Neural crest cell (in vitro differentiated cells): Measurements from ENCODE around the gene MFSD1. TPM values are rescaled to one million over a fixed set of nuclear protein-coding genes. Genes with fewer than 3 reads are reported as not detected.

Source experiments
- DNase-seq: peaks from one replicate; pipeline ENCODE4 v3.0.0; 2021; ENCODE audit warnings: low read depth, mixed read lengths, low spot score
- H3K27ac Mint-ChIP-seq: one replicate; pipeline ENCODE4 v1.8.0; 2021; ENCODE audit warnings: mild to moderate bottlenecking, mixed read lengths; ENCODE audit not compliant: unreplicated experiment
- H3K27me3 Mint-ChIP-seq: 2 replicates; pipeline ENCODE4 v1.8.0; 2021; ENCODE audit warnings: low read depth, mild to moderate bottlenecking, mixed read lengths
- H3K36me3 Mint-ChIP-seq: 2 replicates; pipeline ENCODE4 v1.8.0; 2021; ENCODE audit warnings: low read depth, mild to moderate bottlenecking, mixed read lengths
- H3K4me1 Mint-ChIP-seq: 2 replicates; pipeline ENCODE4 v1.8.0; 2021; ENCODE audit warnings: mixed read lengths
- H3K4me3 Mint-ChIP-seq: one replicate; pipeline ENCODE4 v1.8.0; 2021; ENCODE audit warnings: mild to moderate bottlenecking, mixed read lengths
- H3K9me3 Mint-ChIP-seq: 2 replicates; pipeline ENCODE4 v1.8.0; 2021; ENCODE audit warnings: mixed read lengths
- total RNA-seq: library from RNA; stranded (reverse); gene quantifications from 2 replicates; pipeline ENCODE4 v1.2.1, GENCODE V29; 2021
- TF ChIP-seq, protein P1 (sequence below): fragments of 200-600 bp; sonication (generic); conservative IDR thresholded peaks from 2 replicates; pipeline ENCODE4 v1.5.0; 2021; ENCODE audit warnings: antibody characterized with exemption, mild to moderate bottlenecking

Gene MFSD1
- total RNA-seq, 1 donor from 2014 or later: 16.9 TPM

DNA sequence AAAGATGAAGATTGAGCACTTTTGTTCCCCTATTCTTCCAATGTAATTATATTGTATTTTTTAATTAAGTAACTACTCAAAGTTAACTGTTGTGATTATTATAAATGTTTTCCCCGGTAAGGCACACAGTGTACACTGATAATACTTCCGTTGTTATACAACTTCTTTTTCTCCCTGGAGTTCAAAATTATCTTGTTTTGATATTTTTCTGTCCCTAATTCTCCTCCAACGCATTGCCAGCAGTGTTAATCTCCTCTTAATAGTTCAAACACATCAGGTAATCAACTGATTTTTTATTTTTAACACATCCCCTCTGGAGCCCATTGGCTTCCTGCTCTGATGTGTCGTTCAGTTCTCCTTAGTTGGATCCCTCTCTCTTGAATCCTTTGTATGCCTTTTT lies 32.3 kb upstream of the MFSD1 start:
- H3K27ac Mint-ChIP-seq: no peak overlapping the region
- H3K36me3 Mint-ChIP-seq: no peaks in the 10 kb centered on the region
- H3K4me3 Mint-ChIP-seq: no peak overlapping the region
- no peaks in the 10 kb centered on the region for H3K27me3 Mint-ChIP-seq
- H3K9me3 Mint-ChIP-seq: no peaks in the 10 kb centered on the region
- DNase-seq: no peak
- TF ChIP-seq, protein P1, sequence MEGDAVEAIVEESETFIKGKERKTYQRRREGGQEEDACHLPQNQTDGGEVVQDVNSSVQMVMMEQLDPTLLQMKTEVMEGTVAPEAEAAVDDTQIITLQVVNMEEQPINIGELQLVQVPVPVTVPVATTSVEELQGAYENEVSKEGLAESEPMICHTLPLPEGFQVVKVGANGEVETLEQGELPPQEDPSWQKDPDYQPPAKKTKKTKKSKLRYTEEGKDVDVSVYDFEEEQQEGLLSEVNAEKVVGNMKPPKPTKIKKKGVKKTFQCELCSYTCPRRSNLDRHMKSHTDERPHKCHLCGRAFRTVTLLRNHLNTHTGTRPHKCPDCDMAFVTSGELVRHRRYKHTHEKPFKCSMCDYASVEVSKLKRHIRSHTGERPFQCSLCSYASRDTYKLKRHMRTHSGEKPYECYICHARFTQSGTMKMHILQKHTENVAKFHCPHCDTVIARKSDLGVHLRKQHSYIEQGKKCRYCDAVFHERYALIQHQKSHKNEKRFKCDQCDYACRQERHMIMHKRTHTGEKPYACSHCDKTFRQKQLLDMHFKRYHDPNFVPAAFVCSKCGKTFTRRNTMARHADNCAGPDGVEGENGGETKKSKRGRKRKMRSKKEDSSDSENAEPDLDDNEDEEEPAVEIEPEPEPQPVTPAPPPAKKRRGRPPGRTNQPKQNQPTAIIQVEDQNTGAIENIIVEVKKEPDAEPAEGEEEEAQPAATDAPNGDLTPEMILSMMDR: no peak
- peaks cover 13% of the 10 kb centered on the region for H3K4me1 Mint-ChIP-seq

DNA sequence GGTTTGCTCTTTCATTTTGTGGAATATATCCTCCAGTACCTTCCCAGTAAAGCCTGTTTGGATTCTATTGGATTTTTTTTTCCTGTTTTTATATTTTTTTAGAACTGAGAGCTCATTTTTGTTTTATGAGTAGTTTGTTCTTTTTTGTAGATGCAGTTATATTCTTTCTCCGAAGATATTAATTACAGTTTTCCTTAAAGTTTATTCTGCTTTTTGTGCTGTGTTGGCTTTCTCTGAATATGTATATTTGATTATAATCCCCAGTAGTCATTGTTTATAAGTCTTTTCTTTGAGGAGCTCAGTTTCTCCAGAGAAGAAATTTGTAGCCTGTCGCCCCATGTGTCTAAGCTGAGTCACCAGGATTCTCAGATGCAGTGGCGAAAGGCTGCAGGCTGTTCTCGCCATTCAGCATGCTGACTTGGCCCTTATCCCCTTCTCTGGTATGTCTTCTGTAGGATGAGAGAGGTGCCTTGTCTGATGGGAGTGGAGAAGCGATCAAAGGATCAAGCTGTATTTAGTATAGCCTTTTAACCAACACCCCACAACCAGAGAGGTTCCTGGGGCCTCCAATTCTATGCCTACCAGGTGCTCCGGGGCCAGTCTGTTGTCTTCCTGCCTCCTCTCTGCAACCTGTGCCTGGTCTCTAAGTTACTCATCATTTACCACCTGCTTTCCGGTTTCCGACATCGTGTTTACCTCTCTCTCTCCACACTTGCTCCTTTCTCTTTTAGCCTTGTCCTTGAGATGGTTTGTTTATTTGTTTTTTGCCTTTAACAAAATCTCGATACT lies 31.7 kb upstream of the MFSD1 start:
- H3K27me3 Mint-ChIP-seq: no peaks in the 10 kb centered on the region
- TF ChIP-seq, protein P1: no peak
- DNase-seq: no peak
- no peak overlapping the region for H3K4me3 Mint-ChIP-seq
- no peaks in the 10 kb centered on the region for H3K36me3 Mint-ChIP-seq
- peaks cover 13% of the 10 kb centered on the region for H3K4me1 Mint-ChIP-seq
- no peak overlapping the region for H3K27ac Mint-ChIP-seq
- no peaks in the 10 kb centered on the region for H3K9me3 Mint-ChIP-seq

DNA sequence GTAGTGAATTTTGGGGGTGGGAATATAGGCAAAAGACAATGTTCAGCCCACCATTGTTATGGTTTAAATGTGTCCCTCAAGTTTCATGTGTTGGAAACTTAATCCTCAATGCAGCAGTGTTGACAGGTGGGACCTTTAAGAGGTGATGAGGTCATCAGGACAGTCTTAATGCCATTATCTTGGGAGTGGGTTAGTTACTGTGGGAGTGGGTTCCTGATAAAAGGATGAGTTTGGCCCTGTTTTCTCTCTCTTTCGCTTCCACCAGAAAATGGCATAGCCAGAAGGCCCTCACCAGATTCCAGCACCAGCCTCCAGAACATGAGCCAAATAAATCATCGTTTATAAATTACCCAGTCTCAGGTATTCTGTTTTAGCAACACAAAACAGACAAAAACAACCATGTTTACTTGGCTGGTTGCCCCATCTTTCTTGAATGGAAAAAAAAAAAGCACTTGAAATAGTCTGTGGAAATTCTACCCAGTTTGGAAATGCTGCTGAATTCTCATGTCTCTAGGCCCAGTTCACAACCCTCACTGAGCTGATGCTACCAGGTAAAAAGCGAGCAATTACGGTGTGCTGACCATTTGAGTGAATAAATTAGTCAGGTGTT lies 31.0 kb upstream of the MFSD1 start:
- H3K4me1 Mint-ChIP-seq: peaks cover 13% of the 10 kb centered on the region
- no peaks in the 10 kb centered on the region for H3K36me3 Mint-ChIP-seq
- H3K27ac Mint-ChIP-seq: no peak overlapping the region

DNA sequence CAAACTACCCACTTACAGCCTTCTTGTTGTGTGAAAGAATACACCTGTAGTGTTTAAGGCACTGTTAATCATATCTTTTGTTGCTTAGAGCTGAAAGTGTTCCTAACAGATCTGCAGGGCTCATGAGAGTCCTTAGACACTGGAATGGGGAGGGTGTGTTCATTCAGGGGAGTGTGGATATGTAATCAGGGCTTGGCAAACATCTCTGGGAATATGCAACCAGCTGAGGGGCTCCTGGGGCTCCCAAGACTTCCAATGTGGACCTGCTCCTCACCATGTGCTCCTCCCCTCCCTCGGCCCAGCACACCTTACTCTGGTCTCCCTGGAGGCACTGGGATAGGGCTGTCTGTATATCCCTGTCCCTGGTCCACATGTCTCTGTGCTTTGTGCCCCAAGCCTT lies 30.3 kb upstream of the MFSD1 start:
- Mint-ChIP-seq H3K36me3 (no peaks in the 10 kb centered on the region), H3K4me1 (peaks cover 13% of the 10 kb centered on the region), H3K27me3 (no peaks in the 10 kb centered on the region), H3K4me3 (no peak overlapping the region), H3K27ac (no peak overlapping the region), H3K9me3 (no peaks in the 10 kb centered on the region)
- no peak for DNase-seq
- TF ChIP-seq, protein P1: no peak

More for the DNA sequence above, 31.0 kb upstream of the MFSD1 start:
- H3K9me3 Mint-ChIP-seq: no peaks in the 10 kb centered on the region
- TF ChIP-seq, protein P1: no peak
- DNase-seq: no peak
- H3K4me3 Mint-ChIP-seq: no peak overlapping the region
- no peaks in the 10 kb centered on the region for H3K27me3 Mint-ChIP-seq

DNA sequence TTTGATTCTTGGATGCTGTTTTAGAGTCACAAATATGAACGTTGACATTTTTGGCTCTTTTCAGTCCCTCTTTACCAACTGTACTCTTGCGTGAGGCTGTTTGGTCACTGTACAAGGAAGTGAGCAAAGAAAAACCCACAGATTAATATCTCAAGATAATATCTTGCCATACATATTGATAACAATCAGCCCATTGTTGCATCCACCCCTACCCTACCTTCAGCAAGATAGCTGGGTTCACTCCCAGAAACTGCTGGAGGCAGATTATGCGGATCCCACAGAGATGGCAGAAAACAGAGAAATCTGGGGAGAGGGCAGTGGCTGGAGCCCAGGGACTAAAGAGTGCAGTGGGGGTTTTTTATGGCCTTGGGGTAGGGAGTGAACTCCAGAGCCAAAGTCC lies 29.9 kb upstream of the MFSD1 start:
- Mint-ChIP-seq H3K27ac (no peak overlapping the region), H3K4me3 (no peak overlapping the region), H3K27me3 (no peaks in the 10 kb centered on the region), H3K36me3 (no peaks in the 10 kb centered on the region), H3K4me1 (peaks cover 13% of the 10 kb centered on the region), H3K9me3 (no peaks in the 10 kb centered on the region)
- no peak for DNase-seq
- TF ChIP-seq, protein P1: no peak
